GM18951 (cell line): ENCODE data around the gene ACTR3.

ENCODE experiments used
- POLR2A ChIP-seq: IDR thresholded peaks from 4 replicates; pipeline ENCODE4 v1.6.1; 2011; ENCODE audit warnings: mild to moderate bottlenecking; ENCODE audit not compliant: insufficient read length, insufficient read depth; ENCODE audit errors: extremely low read depth
- in situ Hi-C: fragments of 300-500 bp; cut with MboI; formaldehyde crosslinking; loops from one replicate; pipeline ENCODE4 v1.12.0; 2022; ENCODE audit warnings: low sequenced_read_pairs, mixed read lengths, inconsistent platforms; ENCODE audit not compliant: unreplicated experiment

ACTR3 gene

GRCh38 chr2:113974727-113975126, 84.8 kb downstream of the ACTR3 start:
- in situ Hi-C loops = no loop called here
- TF ChIP-seq POLR2A = no peak

- TF ChIP-seq POLR2A = no peak
- in situ Hi-C loops = no loop called here
Observed at GRCh38 chr2:113976277-113976928, 86.5 kb downstream of the ACTR3 start.

GRCh38 chr2:113977060-113977659, 87.3 kb downstream of the ACTR3 start:
- no peak for TF ChIP-seq POLR2A
- in situ Hi-C loops = no loop called here

- in situ Hi-C loops = no loop called here
- no peak for TF ChIP-seq POLR2A
Observed at GRCh38 chr2:113977660-113978523, 88.0 kb downstream of the ACTR3 start.

GRCh38 chr2:113978524-113979190, 88.8 kb downstream of the ACTR3 start:
- no peak for TF ChIP-seq POLR2A
- in situ Hi-C loops = no loop called here

GRCh38 chr2:113979191-113980128, 89.6 kb downstream of the ACTR3 start:
- TF ChIP-seq POLR2A = no peak
- in situ Hi-C loops = no loop called here

- no peak for TF ChIP-seq POLR2A
- in situ Hi-C loops = no loop called here
Observed at GRCh38 chr2:113980946-113981345, 91.1 kb downstream of the ACTR3 start.

GRCh38 chr2:113981404-113982134, 91.7 kb downstream of the ACTR3 start:
- in situ Hi-C loops = no loop called here
- no peak for TF ChIP-seq POLR2A

GRCh38 chr2:113985554-113986397, 95.9 kb downstream of the ACTR3 start:
- in situ Hi-C loops = no loop called here
- no peak for TF ChIP-seq POLR2A

- in situ Hi-C loops = no loop called here
- TF ChIP-seq POLR2A = no peak
Observed at GRCh38 chr2:113986762-113987290, 96.9 kb downstream of the ACTR3 start.

- no peak for TF ChIP-seq POLR2A
- in situ Hi-C loops = no loop called here
Observed at GRCh38 chr2:113992090-113992489, 102.2 kb downstream of the ACTR3 start.
